RKO (cell line): ENCODE measurements around the gene CDH23.

Source experiments
- DNase-seq: peaks from one replicate; pipeline ENCODE4 v3.0.0-alpha.2; 2016; ENCODE audit warnings: low spot score

The CDH23 gene

GRCh38 chr10:71467161-71467560, 70.4 kb downstream of the CDH23 start:
- DNase-seq: no peak

GRCh38 chr10:71467569-71468362, 71.0 kb downstream of the CDH23 start:
- DNase-seq: no peak

- no peak for DNase-seq
Measured at GRCh38 chr10:71468363-71469094, 71.8 kb downstream of the CDH23 start.

DNA sequence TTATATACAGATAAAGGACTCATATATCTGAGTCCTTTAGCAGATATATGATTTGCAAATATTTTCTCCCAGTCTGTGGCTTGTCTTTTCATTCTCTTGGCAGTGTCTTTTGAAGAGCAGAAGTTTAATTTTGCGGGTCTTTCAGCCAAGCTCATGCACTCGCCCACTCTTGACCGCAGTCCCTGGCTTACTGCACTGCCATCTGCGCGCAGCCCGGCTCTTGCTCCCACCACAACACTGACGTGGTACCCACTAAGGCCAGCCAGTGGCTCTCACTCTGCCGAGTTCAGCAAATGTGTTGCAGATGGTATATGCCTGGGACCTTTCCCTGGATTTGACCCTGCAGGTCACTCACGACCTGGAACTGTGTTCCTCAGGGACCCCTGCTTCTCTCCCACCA, 74.3 kb downstream of the CDH23 start:
- DNase-seq: no peak

GRCh38 chr10:71471957-71472365, 75.2 kb downstream of the CDH23 start:
- no peak for DNase-seq

- DNase-seq: no peak
Measured at GRCh38 chr10:71472466-71472865, 75.7 kb downstream of the CDH23 start.

GRCh38 chr10:71472912-71473311, 76.2 kb downstream of the CDH23 start:
- no peak for DNase-seq

GRCh38 chr10:71473671-71474599, 77.2 kb downstream of the CDH23 start:
- no peak for DNase-seq

DNA sequence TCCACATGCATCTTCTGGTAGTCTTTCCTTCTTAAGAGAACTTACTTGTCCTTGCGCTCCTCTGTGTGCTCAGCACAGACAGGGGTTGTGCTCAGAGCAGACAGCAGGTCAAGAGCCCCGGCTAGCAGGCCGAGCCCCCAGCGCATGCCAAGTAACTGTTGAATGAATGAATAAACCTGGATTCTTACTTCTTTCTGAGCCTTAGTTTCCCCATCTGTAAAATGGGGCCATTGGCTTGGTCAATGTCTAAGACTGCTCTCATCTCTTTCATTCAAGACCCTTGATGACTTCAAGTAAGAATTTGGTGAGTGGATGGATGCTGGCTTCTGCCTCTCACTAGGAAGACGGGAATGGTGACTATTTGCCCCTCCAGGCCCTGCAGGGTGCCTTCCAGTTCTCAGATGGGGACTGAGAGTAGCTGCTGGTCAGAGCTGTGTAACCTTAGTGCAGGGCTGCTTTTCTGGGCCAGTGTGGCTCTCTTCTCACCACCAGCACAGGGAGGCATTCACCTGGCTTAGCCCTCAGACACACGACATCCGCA, 78.1 kb downstream of the CDH23 start:
- no peak for DNase-seq

DNA sequence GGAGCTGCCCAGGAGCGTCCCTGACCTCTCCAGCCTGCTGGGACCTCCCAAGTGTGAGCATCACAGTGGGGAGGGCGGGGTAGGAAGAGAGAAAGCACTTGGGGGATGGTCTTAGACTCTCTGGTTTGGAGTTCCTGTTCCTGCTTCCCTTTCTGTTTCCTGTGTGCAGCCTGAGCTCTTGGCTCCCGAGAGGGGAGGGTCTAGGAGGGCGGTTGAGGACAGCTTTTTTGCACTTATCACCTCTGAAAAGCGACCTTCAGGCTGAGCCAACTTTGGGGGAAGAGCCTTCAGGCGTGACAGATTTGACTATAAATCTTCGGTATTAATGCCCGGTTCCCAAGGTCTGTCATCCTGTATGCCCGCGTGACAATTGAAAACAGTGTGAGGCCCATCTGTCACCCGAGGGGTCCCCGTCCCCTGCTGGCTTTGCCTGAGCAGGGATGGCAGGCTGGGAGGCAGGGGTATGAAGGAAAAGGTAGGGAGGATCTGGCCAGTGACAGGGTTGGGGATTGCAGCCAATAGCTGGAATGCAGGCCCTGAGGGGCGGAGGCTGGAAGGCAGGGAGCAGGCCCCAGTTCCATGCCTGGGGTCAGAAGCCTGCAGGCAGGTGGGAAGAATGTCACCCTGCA, 78.6 kb downstream of the CDH23 start:
- no peak for DNase-seq

GRCh38 chr10:71476228-71477011, 79.7 kb downstream of the CDH23 start:
- DNase-seq: no peak

- no peak for DNase-seq
Measured at GRCh38 chr10:71478173-71478572, 81.5 kb downstream of the CDH23 start.

GRCh38 chr10:71478813-71479365, 82.2 kb downstream of the CDH23 start:
- DNase-seq: no peak

GRCh38 chr10:71479831-71480230, 83.1 kb downstream of the CDH23 start:
- DNase-seq: no peak

GRCh38 chr10:71480662-71481061, 83.9 kb downstream of the CDH23 start:
- no peak for DNase-seq

DNA sequence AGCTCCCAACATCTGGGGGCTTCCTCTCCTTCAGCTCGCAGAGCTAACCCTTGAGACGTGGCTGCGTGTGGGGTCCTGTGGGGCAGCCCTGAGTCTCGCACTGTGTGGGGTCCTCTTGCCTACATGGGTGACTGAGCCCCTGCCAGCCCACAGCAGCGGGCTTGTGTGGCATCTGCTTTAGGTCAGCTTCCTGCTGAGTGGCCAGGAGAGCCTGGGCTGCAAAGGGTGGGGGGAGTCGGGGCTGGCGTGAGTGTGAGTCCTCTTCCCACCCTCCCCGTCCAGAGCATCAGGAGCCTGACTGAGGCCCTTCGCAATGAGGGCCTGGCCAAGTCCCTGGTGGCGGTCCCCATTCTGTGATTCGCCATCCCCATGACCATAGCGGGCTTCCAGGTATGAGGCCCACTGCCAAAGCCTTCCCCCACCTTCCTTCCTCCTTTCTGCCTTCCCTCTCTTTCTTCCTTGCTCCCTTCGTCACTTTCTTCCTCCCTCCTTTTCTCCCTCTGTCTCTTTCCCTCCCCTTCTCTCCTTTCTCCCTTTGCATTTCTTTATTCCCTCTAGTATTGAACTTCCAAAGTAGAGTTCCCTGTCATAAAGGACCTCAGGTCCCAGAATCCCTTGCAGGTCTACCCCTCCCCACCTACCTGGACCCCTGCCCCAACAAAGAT, 85.2 kb downstream of the CDH23 start:
- DNase-seq: no peak

- DNase-seq: no peak
Measured at GRCh38 chr10:71482620-71483019, 85.9 kb downstream of the CDH23 start.

DNA sequence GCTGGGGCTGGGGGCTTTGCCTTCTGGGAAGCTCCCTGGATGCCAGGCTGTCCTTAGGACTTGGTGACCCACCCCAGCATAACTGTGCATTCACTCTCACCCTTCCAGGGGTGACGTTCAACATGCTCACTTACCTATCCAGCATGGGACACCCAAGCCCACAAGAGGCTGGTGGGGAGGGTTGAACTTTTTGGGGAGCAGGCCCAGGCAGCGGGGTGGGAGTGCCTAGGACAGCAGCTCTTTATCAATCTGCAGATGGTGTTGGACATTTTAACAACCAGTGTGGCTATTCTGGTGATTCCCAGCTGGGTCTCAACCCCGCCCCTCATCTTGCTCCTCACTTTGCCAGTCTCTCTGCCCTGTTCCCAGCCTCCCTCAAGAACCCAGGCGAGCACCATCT, 86.4 kb downstream of the CDH23 start:
- no peak for DNase-seq

DNA sequence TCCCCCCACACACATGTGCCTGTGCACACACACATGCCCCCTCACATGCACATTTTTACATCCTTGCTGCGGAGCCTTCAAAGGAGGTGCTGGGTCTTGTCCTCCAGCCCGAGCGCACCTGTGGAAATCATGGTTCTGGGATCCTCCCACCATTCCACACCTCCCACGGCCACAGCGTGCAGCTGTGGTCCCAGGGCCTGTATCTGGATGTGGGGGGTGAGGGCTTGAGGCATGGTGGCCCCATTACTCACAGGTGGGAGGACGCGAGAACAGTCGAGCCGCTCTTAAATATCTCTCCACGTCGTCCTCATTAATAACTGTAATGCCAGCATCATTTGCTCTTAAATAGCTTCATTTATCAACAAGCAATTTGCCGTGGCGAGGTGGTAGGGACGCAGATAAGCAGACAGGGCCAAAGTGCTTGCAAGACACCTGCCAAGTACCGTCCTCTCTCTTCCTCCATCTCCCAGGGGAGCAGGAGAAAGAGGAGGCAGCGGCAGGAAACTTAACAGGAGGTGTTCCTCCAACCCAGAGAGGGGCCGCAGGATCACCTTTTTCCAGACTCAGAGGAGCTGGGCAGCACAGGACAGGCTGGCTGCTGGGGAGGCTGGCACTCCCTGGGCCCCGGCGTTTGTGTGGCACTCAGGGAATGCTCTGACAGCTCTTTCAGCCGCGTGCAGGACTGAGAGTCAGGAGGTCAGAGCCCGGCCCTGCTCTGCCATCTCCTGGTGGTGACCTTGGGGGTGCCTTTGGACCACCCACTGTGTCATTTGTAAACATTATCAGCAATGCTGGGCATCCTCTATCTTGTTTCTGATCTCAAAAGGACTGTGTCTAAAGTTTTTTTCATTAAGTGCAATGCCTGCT, 87.4 kb downstream of the CDH23 start:
- DNase-seq: no peak
